AG04450 (cell line): ENCODE results near the gene SLIT1. TPM values are rescaled to one million over a fixed set of nuclear protein-coding genes. Genes with fewer than 3 reads are reported as not detected.

Source experiments
- CTCF ChIA-PET: fragments of 300-600, 350-600 bp; formaldehyde crosslinking; extraction: SDS; loops from one replicate; lab custom pipeline; 2022; ENCODE audit warnings: antibody characterized with exemption, inconsistent platforms; lab: Charles Lee
- POLR2A ChIA-PET: fragments of 350-600 bp; formaldehyde crosslinking; extraction: SDS; loops from one replicate; lab custom pipeline; 2021; ENCODE audit warnings: antibody characterized with exemption, inconsistent platforms; lab: Yijun Ruan, JAX
- DNase-seq: peaks from one replicate; pipeline ENCODE4 v3.0.0-alpha.2; 2011; ENCODE audit warnings: low read depth, low spot score
- H3K27ac ChIP-seq: one replicate; pipeline ENCODE4 v1.5.1; 2012; ENCODE audit warnings: low read depth, low read length, control low read depth
- H3K27me3 ChIP-seq: one replicate; pipeline ENCODE4 v1.6.0; 2012; ENCODE audit warnings: low read length; ENCODE audit not compliant: control insufficient read depth, insufficient read depth
- H3K4me3 ChIP-seq: 2 replicates; pipeline ENCODE4 v1.5.1; 2011; ENCODE audit warnings: mild to moderate bottlenecking, low read depth, low read length, control low read depth
- H3K9me3 ChIP-seq: 2 replicates; pipeline ENCODE4 v1.5.1; 2012; ENCODE audit warnings: low read length; ENCODE audit not compliant: control insufficient read depth, insufficient read depth
- CTCF ChIP-seq: IDR thresholded peaks from 2 replicates; pipeline ENCODE4 v1.5.1; 2011; ENCODE audit warnings: low read depth, low read length, control low read depth, inconsistent platforms
- polyA plus RNA-seq: library from polyadenylated mRNA; depleted of rRNA; stranded (reverse); fragments of >200 nt; gene quantifications from 2 replicates; pipeline ENCODE4 v1.2.3, GENCODE V29; 2011

The SLIT1 gene
- polyA plus RNA-seq, 1 experiment = 0.01 TPM

GRCh38 chr10:97069026-97069425, 116.7 kb downstream of the SLIT1 start:
- Histone ChIP-seq H3K27me3 (peaks cover 21% of the 10 kb centered on the region), H3K9me3 (peaks cover 5% of the 10 kb centered on the region), H3K4me3 (no peak overlapping the region), H3K27ac (no peak overlapping the region)
- TF ChIP-seq CTCF = no peak
- ChIA-PET POLR2A (no interaction called here), CTCF (interaction anchor here (0.8 to 1.6 kb wide), 2 partner anchors 13 to 166 kb away, joined by 3 to 4 read pairs; no protein-coding TSS in a partner anchor)
- no peak for DNase-seq

GRCh38 chr10:97067716-97068391, 117.9 kb downstream of the SLIT1 start:
- TF ChIP-seq CTCF = no peak
- no peak for DNase-seq
- peaks cover 5% of the 10 kb centered on the region for H3K9me3 ChIP-seq
- no peak overlapping the region for H3K4me3 ChIP-seq
- H3K27ac ChIP-seq = no peak overlapping the region
- ChIA-PET CTCF (interaction anchor here (1.1 to 2.5 kb wide), 2 partner anchors 143 to 167 kb away, joined by 4 to 11 read pairs; no protein-coding TSS in a partner anchor), POLR2A (no interaction called here)
- H3K27me3 ChIP-seq = peaks cover 24% of the 10 kb centered on the region

- Histone ChIP-seq H3K27ac (no peak overlapping the region), H3K9me3 (peaks cover 5% of the 10 kb centered on the region), H3K4me3 (no peak overlapping the region), H3K27me3 (peaks cover 24% of the 10 kb centered on the region)
- DNase-seq = no peak
- TF ChIP-seq CTCF = no peak
- ChIA-PET POLR2A (no interaction called here), CTCF (interaction anchor here (1.0 to 2.5 kb wide), 3 partner anchors 144 to 694 kb away, joined by 3 to 11 read pairs (median 4); no protein-coding TSS in a partner anchor)
Observed at GRCh38 chr10:97066877-97067555, 118.7 kb downstream of the SLIT1 start.

- H3K9me3 ChIP-seq = peaks cover 5% of the 10 kb centered on the region
- no peak for DNase-seq
- no peak overlapping the region for H3K27ac ChIP-seq
- TF ChIP-seq CTCF = no peak
- CTCF ChIA-PET = interaction anchor here (0.7 to 2.5 kb wide), 3 partner anchors 131 to 693 kb away, joined by 3 to 11 read pairs (median 4); no protein-coding TSS in a partner anchor
- H3K27me3 ChIP-seq = peaks cover 23% of the 10 kb centered on the region
- no peak overlapping the region for H3K4me3 ChIP-seq
- POLR2A ChIA-PET = no interaction called here
Observed at GRCh38 chr10:97065686-97066660, 119.8 kb downstream of the SLIT1 start.
